K562 (cell line): ENCODE results near the gene PLEKHM3.

Experiments used
- BRCA1 ChIP-seq, 2 experiments: fragments of 450-650 bp in 1 of 2; sonication (generic) in 1 of 2; formaldehyde crosslinking in 1 of 2; IDR thresholded peaks; 2 replicates each; pipeline versions ENCODE4 v1.5.0 to v1.6.1; 2017 to 2020; ENCODE audit warnings: mild to moderate bottlenecking in 1 of 2, missing genetic modification reagents in 1 of 2
- CTCF ChIP-seq, 3 experiments: IDR thresholded peaks in 2 of 3; conservative IDR thresholded peaks in 1 of 3; 2 replicates each; pipeline ENCODE4 v1.5.1; 2011 to 2012; ENCODE audit warnings: low read length in 3 of 3, mild to moderate bottlenecking in 3 of 3, control low read depth in 2 of 3, improper control_type of control experiment in 1 of 3, inconsistent platforms in 1 of 3, low read depth in 1 of 3, mixed read lengths in 1 of 3, moderate library complexity in 1 of 3; ENCODE audit not compliant: insufficient read depth in 2 of 3
- E2F5 ChIP-seq: sonication (generic); formaldehyde crosslinking; IDR thresholded peaks from 2 replicates; pipeline ENCODE4 v1.8.0; 2022; ENCODE audit warnings: mild to moderate bottlenecking, missing genetic modification reagents
- GATAD2B ChIP-seq: fragments of 450-650 bp; IDR thresholded peaks from 2 replicates; pipeline ENCODE4 v1.6.1; 2017; ENCODE audit warnings: mild to moderate bottlenecking, borderline replicate concordance
- NFYB ChIP-seq: IDR thresholded peaks from 2 replicates; pipeline ENCODE4 v1.6.1; 2011; ENCODE audit warnings: mild to moderate bottlenecking, moderate library complexity; ENCODE audit not compliant: insufficient read length; ENCODE audit errors: extremely low read depth
- POLR2A ChIP-seq: fragments of 450-650 bp; conservative IDR thresholded peaks from 2 replicates; pipeline ENCODE4 v1.6.1; 2016
- RAD21 ChIP-seq, 2 experiments: fragments of 250-450 bp in 1 of 2; fragments of 450-650 bp in 1 of 2; sonication (Bioruptor Pico) in 1 of 2; formaldehyde crosslinking in 1 of 2; IDR thresholded peaks in 1 of 2; conservative IDR thresholded peaks in 1 of 2; 2 replicates each; pipeline versions ENCODE4 v1.4.0 to v1.8.0; 2020 to 2022; ENCODE audit warnings: mild to moderate bottlenecking in 2 of 2, moderate library complexity in 1 of 2
- RBBP5 ChIP-seq: fragments of 200-600 bp; sonication (generic); IDR thresholded peaks from 2 replicates; pipeline ENCODE4 v1.6.1; 2012; ENCODE audit warnings: borderline replicate concordance, mild to moderate bottlenecking, low read length, control low read depth, inconsistent platforms; ENCODE audit not compliant: insufficient read depth, poor library complexity, severe bottlenecking
- RBM25 ChIP-seq: fragments of 200-400 bp; formaldehyde crosslinking; IDR thresholded peaks from 2 replicates; pipeline ENCODE4 v1.6.1; 2018; ENCODE audit warnings: low read length, low read depth, moderate library complexity; ENCODE audit not compliant: severe bottlenecking
- ZBTB40 ChIP-seq, 2 experiments: fragments of 450-650 bp in 1 of 2; sonication (generic) in 1 of 2; formaldehyde crosslinking in 1 of 2; IDR thresholded peaks; 2 replicates each; pipeline versions ENCODE4 v1.7.1 to v1.9.0; 2016 to 2022; ENCODE audit warnings: inconsistent platforms in 1 of 2, mild to moderate bottlenecking in 1 of 2, missing genetic modification reagents in 1 of 2
- ZNF589 ChIP-seq: fragments of 200-800 bp; sonication (Bioruptor generic); IDR thresholded peaks from 2 replicates; pipeline ENCODE4 v1.6.1; 2016; ENCODE audit warnings: low read depth, missing genetic modification characterization, missing compliant biosample characterization

GRCh38 chr2:207891086-207891844 lies 134.1 kb downstream of the PLEKHM3 start:
- TF ChIP-seq E2F5 (no peak), ZNF589 (CRISPR knock-in tag) (no peak), BRCA1 (IDR thresholded peaks at IDR 0.05) (no peak), BRCA1 (CRISPR knock-in tag; IDR thresholded peaks at IDR 0.05) (no peak), ZBTB40 (IDR thresholded peaks at IDR 0.05) (no peak), ZBTB40 (CRISPR knock-in tag; IDR thresholded peaks at IDR 0.05) (no peak), RBM25 (no peak), CTCF (IDR thresholded peaks at IDR 0.05 in 2 of 3, conservative IDR thresholded peaks at IDR 0.05 in 1 of 3; ENCODE audit: insufficient read depth in 2 of 3, low read depth in 1 of 3, low read length in 3 of 3) (no peak), RAD21 (CRISPR knock-in tag; conservative IDR thresholded peaks at IDR 0.05 in 1 of 2, IDR thresholded peaks at IDR 0.05 in 1 of 2) (no peak), GATAD2B (no peak), RBBP5 (no peak), POLR2A (no peak), NFYB (no peak)
